ENCODE measurements around the gene PRKD2.

PRKD2 gene

DNA sequence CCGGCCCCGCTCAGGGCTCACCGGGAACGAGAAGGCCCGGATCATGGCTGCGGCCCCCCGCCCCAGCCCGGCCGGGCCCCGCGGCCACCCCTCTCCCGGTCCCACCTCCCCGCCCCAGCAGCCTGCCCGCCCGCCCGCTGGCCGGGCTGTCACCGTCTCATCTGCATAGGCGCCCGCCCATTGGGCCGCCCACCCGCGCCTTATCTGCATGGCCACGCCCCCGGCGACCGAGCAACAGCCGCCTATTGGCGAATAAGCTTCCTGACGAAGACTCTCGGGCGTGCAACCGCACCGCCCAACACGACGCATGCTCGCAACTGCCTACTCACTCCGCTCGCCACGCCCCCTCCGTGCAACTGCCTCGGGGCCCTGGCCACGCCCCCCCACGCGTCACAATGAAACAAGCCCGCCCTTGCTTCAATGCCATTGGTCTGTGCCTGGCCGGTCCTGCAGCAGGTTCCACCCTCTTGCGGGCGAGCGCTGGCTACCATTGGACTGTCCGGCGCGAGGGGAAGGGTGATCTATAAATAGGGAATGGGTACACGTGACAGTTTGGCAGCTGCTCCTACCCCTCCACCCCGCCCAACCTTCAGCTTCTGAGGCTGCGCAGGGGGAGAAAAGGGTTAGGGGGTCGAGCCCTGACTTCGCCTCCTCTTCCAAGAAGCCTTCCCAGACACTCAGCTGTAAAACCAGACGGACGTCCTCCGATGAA lies 55.7 kb downstream of the PRKD2 start, which contains the start of gene DACT3:
Gene DACT3 (minus strand): TSS at position 163 of the 712 bp plus-strand sequence. CDS start 118 bp downstream, at position 45.
- peak; percentile 100 for DNase-seq (ENCODE audit: low spot score)

GRCh38 chr19:46660551-46661019 lies 56.3 kb downstream of the PRKD2 start:
- no peak for DNase-seq (ENCODE audit: low spot score)

GRCh38 chr19:46660008-46660517 lies 56.9 kb downstream of the PRKD2 start:
- no peak for DNase-seq (ENCODE audit: low spot score)

GRCh38 chr19:46659151-46660007 lies 57.5 kb downstream of the PRKD2 start:
- DNase-seq (ENCODE audit: low spot score): no peak

GRCh38 chr19:46656541-46656940 lies 60.4 kb downstream of the PRKD2 start:
- DNase-seq (ENCODE audit: low spot score): no peak

GRCh38 chr19:46654621-46655152 lies 62.2 kb downstream of the PRKD2 start:
- DNase-seq (ENCODE audit: low spot score): no peak

DNA sequence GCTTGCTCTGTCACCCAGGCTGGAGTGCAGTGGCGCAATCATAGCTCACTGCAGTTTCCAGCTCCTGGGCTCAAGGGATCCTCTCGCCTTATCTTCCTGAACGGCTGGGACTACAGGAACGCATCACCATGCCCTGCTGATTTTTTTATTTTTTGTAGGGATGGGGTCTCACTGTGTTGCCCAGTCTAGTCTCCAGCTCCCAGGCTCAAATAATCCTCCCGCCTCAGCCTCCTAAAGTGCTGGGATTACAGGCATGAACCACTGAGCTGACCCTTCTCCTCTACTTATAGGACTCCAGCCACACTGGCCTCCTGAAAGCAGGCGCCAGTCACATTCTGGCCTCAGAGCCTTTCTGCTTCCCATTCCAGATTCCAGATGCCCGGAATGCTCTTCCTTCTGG lies 66.5 kb downstream of the PRKD2 start:
- DNase-seq (ENCODE audit: low spot score): no peak

DNA sequence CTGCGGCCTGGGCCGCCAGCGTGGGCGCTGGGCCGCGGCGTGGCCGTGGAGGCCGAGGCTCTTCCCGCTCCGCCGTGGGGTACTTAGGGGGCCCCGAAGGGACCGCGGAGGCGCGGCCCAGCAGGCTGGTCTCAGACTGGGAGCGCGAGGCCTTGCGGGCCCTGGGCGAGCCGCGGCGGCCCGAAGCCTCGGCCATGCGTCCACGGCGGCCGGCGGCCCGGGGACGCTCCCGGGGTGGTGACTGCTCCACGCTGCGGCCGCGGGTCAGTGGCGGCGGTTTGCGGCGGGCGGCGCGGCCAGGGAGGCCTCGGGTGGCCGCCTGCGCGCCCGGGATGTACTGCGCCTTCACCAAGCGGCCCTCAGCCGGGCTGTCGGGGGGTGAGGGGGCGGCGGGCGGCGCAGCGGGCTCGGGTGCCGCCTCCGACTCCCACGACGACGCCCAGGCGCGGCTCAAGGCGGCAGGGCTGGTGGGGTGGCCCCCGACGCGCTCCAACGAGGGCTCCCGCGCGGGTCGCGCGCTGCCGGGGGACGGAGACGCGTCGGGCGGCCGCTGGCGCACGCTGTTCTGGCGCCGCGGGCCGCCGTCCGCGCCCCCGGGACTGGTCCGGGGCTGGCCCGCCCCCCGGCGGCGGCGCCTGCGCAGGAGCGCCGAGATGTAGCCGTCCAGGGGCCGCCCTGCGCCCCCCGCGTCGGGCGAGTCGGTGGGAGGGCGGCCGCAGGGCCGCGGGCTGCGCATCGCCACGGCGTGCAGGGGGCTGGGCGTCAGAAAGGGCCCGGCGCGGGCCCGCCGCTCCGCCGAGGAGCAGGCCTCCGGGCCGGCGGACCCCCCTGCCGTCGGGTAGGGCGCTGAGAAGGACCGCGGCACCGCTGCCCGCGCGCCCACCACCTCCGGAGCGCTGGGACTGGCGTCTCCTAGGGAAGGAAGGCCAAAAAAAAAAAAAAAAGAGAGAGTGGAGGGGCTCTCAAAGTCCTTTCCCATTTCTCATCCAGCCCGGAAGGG lies 67.7 kb downstream of the PRKD2 start:
- no peak for DNase-seq (ENCODE audit: low spot score)

- DNase-seq (ENCODE audit: low spot score): no peak
Observed at GRCh38 chr19:46648060-46648960, 68.6 kb downstream of the PRKD2 start.

GRCh38 chr19:46646402-46646801 lies 70.5 kb downstream of the PRKD2 start:
- no peak for DNase-seq (ENCODE audit: low spot score)

DNA sequence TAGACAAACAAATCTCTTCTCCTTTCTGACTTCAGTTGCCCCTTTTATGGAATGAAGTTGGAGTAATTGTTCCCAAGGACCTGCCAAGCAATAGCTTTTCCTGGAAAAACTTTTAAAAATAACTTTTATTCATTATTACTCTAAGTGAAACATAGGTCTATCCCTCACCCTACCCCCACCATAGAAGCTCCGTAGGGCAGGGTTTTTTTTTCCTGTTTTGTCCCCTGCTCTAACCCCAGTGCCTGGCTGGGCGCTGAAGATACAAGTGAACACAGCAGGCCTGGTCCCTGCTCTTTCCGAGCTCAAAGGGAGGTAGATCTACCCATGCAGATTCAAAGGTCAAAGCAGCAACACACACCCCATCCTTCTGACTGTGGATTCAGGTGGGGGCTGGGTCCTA lies 72.2 kb downstream of the PRKD2 start:
- DNase-seq (ENCODE audit: low spot score): no peak

- no peak for DNase-seq (ENCODE audit: low spot score)
Observed at GRCh38 chr19:46640656-46641055, 76.3 kb downstream of the PRKD2 start.

DNA sequence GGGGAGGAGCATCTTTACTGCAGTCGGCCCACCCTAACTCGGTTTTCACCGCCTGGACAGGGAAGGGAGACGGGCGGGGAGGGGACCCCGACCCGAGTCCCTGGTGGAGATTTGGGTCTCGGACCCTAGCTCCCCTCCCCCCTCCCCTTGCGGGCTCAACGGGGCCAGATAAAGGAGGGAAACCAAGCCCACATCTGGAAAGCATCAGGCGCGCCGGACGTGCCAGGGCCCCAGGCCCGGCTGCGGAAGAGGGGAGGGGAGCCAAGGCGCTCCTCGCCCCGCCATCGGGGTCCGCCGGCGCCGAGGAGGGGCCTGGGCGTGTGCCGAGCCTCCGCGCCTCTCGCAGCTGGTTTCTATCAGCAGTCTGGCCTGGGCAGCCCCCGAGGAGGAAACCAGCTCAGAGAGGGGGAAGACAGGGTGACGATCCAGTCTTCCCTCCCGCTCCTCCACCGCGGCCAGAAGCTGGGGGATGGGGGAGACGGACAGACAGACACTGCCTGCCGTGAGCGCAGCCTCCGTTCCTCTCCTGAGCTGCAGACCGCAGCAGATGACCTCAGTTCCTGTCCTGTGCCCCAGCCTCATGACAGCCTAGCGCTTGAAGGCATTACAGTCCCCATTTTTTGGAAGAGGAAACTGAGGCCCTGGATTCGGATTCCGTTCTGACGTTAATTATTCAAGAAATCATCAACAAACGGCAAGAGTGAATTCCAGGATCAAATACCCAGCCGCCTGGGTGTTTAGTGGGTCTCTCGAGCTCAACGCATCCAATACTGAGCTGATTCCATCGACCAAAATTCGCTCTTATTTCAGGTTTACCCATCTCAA lies 77.3 kb downstream of the PRKD2 start:
- no peak for DNase-seq (ENCODE audit: low spot score)

DNA sequence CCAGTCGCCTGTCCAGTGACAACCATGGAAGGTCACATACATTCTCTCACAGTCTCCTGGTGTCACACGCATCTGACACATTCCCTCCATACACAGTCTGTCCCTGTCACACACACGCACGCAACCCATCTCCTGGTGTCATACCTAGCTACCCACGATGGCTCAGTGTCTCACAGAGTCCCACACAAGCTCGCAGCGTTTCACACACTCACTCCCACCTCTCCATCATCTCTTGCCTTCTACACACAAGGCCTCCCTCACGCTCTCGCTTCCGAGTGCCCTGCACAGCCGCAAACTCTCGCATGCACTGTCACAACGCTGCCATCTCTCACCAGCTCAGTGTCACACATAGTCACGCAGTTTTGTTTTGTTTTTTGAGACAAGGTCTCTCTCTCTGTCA lies 79.7 kb downstream of the PRKD2 start:
- no peak for DNase-seq (ENCODE audit: low spot score)

DNA sequence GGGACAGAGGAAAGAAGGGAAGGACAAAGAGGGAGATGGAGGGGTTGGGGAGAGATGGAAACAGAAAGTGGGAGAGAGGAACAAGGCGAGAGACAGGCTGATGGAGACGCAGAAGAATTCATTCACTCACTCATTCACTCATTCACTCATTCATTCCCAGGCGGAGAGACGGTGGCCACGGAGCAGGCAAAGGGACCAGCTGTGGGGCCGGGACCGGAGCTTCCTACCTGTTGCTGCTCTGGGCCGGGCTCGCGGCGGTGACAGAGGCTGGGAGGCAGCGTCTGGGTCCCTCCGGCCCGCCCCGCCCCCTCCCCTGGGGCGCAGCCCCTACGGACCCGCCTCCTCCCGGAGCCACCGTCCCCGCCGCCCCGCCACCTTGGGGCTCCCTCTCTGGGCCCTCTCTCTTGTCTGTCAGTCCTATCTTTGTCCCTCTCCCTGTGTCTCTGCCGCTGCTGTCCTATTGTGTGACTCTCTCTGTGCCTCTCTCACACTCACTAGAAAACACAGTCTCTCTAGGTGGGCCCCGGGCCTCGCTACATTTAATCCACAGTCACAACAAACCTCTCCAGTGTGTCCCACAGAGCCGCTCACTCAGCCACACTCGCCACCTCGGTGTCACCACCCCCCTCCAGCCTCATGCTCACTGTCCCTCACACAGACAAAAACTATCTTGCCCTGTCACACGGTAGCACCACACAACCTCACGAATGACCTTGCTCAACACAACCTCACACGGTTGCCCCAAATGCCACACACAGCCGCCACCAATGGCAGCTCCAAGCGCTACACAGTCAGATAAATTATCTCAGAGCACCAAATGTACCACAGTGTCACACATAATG lies 80.8 kb downstream of the PRKD2 start, which contains the start of gene GNG8:
Gene GNG8 (minus strand): TSS at position 283 of the 842 bp plus-strand sequence. CDS start 1,520 bp downstream, outside the sequence.
- DNase-seq (ENCODE audit: low spot score): no peak

- DNase-seq (ENCODE audit: low spot score): no peak
Observed at GRCh38 chr19:46634656-46635218, 82.2 kb downstream of the PRKD2 start.

GRCh38 chr19:46634045-46634655 lies 82.8 kb downstream of the PRKD2 start:
- peak; percentile 92 for DNase-seq (ENCODE audit: low spot score)

- DNase-seq (ENCODE audit: low spot score): no peak
Observed at GRCh38 chr19:46633130-46633529, 83.8 kb downstream of the PRKD2 start.

All from LoVo (cell line).